NK-92 treated with Interleukin-12 subunit alpha and Interleukin-12 subunit beta, amount 100 ng/mL, for 24 hours (cell line): ENCODE measurements around the gene HAGHL.
"Not testable (repeated sequence)": the region's sequence is repeated elsewhere in the genome, so short reads cannot be mapped to it uniquely, and the experiment has no call there.

ENCODE experiments used
- DNase-seq: peaks from one replicate; lab custom pipeline; 2025; lab: John Stamatoyannopoulos, UW

Gene HAGHL

GRCh38 chr16:687499-687898, 39.4 kb upstream of the HAGHL start:
- DNase-seq: no peak

- no peak for DNase-seq
Measured at GRCh38 chr16:689175-689897, 37.6 kb upstream of the HAGHL start.

GRCh38 chr16:691242-691641, 35.7 kb upstream of the HAGHL start:
- not testable (repeated sequence) for DNase-seq

GRCh38 chr16:692356-693108, 34.4 kb upstream of the HAGHL start:
- DNase-seq: no peak

- no peak for DNase-seq
Measured at GRCh38 chr16:693364-693763, 33.5 kb upstream of the HAGHL start.

- no peak for DNase-seq
Measured at GRCh38 chr16:693766-694165, 33.1 kb upstream of the HAGHL start.

- DNase-seq: no peak
Measured at GRCh38 chr16:694187-694862, 32.6 kb upstream of the HAGHL start.

GRCh38 chr16:694863-695354, 32.0 kb upstream of the HAGHL start:
- DNase-seq: no peak

GRCh38 chr16:695355-696089, 31.4 kb upstream of the HAGHL start:
- DNase-seq: no peak

GRCh38 chr16:698911-699671, 27.8 kb upstream of the HAGHL start:
- DNase-seq: no peak

- DNase-seq: no peak
Measured at GRCh38 chr16:700684-701584, 26.0 kb upstream of the HAGHL start.

- no peak for DNase-seq
Measured at GRCh38 chr16:702341-702740, 24.6 kb upstream of the HAGHL start.

GRCh38 chr16:703406-703805, 23.5 kb upstream of the HAGHL start:
- DNase-seq: no peak

- DNase-seq: no peak
Measured at GRCh38 chr16:704047-704446, 22.9 kb upstream of the HAGHL start.

- no peak for DNase-seq
Measured at GRCh38 chr16:704552-705380, 22.1 kb upstream of the HAGHL start.

GRCh38 chr16:705431-706188, 21.3 kb upstream of the HAGHL start, which contains the start of gene FBXL16:
Gene FBXL16, minus strand, starts transcription at chr16:705801. Its CDS starts 8,396 bp downstream, at chr16:697405.
- no peak for DNase-seq

- no peak for DNase-seq
Measured at GRCh38 chr16:706189-707061, 20.5 kb upstream of the HAGHL start.
